OCI-LY1 (cell line): Measurements from ENCODE around the gene PITPNM1.

Source experiments
- H2AFZ ChIP-seq: fragments of 200-600 bp; sonication (generic), shearing (Covaris generic); 2 replicates; pipeline ENCODE4 v1.6.0; 2014; ENCODE audit warnings: antibody characterized with exemption, mild to moderate bottlenecking, low read length
- H3F3A ChIP-seq: fragments of 200-600 bp; sonication (generic), shearing (Covaris generic); 2 replicates; pipeline ENCODE4 v1.6.0; 2014; ENCODE audit warnings: mild to moderate bottlenecking, antibody characterized with exemption, low read length, moderate library complexity; ENCODE audit not compliant: insufficient read depth
- H3K27ac ChIP-seq: fragments of 200-600 bp; sonication (generic); 2 replicates; pipeline ENCODE4 v1.5.1; 2014; ENCODE audit warnings: low read length, mixed run types, mild to moderate bottlenecking, low read depth; ENCODE audit not compliant: poor library complexity, severe bottlenecking
- H3K27me3 ChIP-seq: fragments of 200-600 bp; sonication (generic); 2 replicates; pipeline ENCODE4 v1.6.0; 2014; ENCODE audit warnings: antibody characterized with exemption, mild to moderate bottlenecking, low read length, moderate library complexity; ENCODE audit not compliant: insufficient read depth
- H3K36me3 ChIP-seq: fragments of 200-600 bp; sonication (generic); 2 replicates; pipeline ENCODE4 v1.6.1; 2014; ENCODE audit warnings: mild to moderate bottlenecking, antibody characterized with exemption, low read length, moderate library complexity, mixed read lengths; ENCODE audit not compliant: insufficient read depth
- H3K4me1 ChIP-seq: fragments of 200-600 bp; sonication (generic); 2 replicates; pipeline ENCODE4 v1.5.1; 2014; ENCODE audit warnings: mild to moderate bottlenecking, low read length, moderate library complexity; ENCODE audit not compliant: insufficient read depth, severe bottlenecking
- H3K4me2 ChIP-seq: fragments of 200-600 bp; sonication (generic), shearing (Covaris generic); 2 replicates; pipeline ENCODE4 v1.6.1; 2014; ENCODE audit warnings: low read length
- H3K4me3 ChIP-seq: fragments of 200-600 bp; sonication (generic); 2 replicates; pipeline ENCODE4 v1.5.1; 2014; ENCODE audit warnings: low read length, low read depth, mild to moderate bottlenecking, mixed read lengths; ENCODE audit not compliant: poor library complexity, severe bottlenecking
- H3K79me2 ChIP-seq: fragments of 200-600 bp; shearing (Covaris generic); 2 replicates; pipeline ENCODE4 v1.6.1; 2016; ENCODE audit warnings: mixed run types, low read length, mixed read lengths; ENCODE audit not compliant: insufficient read depth
- H3K9ac ChIP-seq: fragments of 200-600 bp; sonication (generic), shearing (Covaris generic); 2 replicates; pipeline ENCODE4 v1.6.1; 2014; ENCODE audit warnings: mild to moderate bottlenecking, low read length, mixed read lengths
- H3K9me2 ChIP-seq: fragments of 200-600 bp; sonication (generic), shearing (Covaris generic); 2 replicates; pipeline ENCODE4 v1.6.1; 2014; ENCODE audit warnings: low read depth, mild to moderate bottlenecking, low read length, mixed read lengths
- H3K9me3 ChIP-seq: fragments of 200-600 bp; shearing (Covaris generic); 2 replicates; pipeline ENCODE4 v1.6.1; 2014; ENCODE audit warnings: low read length, mixed read lengths
- H4K20me1 ChIP-seq: fragments of 200-600 bp; sonication (generic), shearing (Covaris generic); 2 replicates; pipeline ENCODE4 v1.6.0; 2016; ENCODE audit warnings: mild to moderate bottlenecking, low read length; ENCODE audit not compliant: insufficient read depth
- CTCF ChIP-seq: fragments of 200-600 bp; sonication (generic), shearing (Covaris generic); IDR thresholded peaks from 2 replicates; pipeline ENCODE4 v1.5.1; 2017; ENCODE audit warnings: mild to moderate bottlenecking, antibody characterized with exemption, low read length, moderate library complexity, mixed read lengths
- EZH2 ChIP-seq: fragments of 200-600 bp; sonication (generic), shearing (Covaris generic); IDR thresholded peaks from 2 replicates; pipeline ENCODE4 v1.8.0; 2017; ENCODE audit warnings: borderline replicate concordance, mixed run types, mild to moderate bottlenecking, antibody characterized with exemption, low read length, moderate library complexity, mixed read lengths

PITPNM1 gene

GRCh38 chr11:67525275-67525976 is 20.3 kb upstream of the PITPNM1 start:
- no peaks in the 10 kb centered on the region for H3K9me2 ChIP-seq
- H3K9ac ChIP-seq: no peak overlapping the region
- H3K9me3 ChIP-seq: no peaks in the 10 kb centered on the region
- no peak overlapping the region for H3K4me2 ChIP-seq
- no peak overlapping the region for H3K27ac ChIP-seq
- H3K27me3 ChIP-seq: peaks cover 11% of the 10 kb centered on the region; the same call in 1 of the 2 replicates
- peaks cover 7% of the 10 kb centered on the region for H3K4me1 ChIP-seq
- H4K20me1 ChIP-seq: no peaks in the 10 kb centered on the region
- no peaks in the 10 kb centered on the region for H3K79me2 ChIP-seq
- no peaks in the 10 kb centered on the region for H3K36me3 ChIP-seq
- no peak overlapping the region for H2AFZ ChIP-seq
- no peak for TF ChIP-seq EZH2
- TF ChIP-seq CTCF: no peak
- H3F3A ChIP-seq: no peaks in the 10 kb centered on the region
- H3K4me3 ChIP-seq: no peak overlapping the region

DNA sequence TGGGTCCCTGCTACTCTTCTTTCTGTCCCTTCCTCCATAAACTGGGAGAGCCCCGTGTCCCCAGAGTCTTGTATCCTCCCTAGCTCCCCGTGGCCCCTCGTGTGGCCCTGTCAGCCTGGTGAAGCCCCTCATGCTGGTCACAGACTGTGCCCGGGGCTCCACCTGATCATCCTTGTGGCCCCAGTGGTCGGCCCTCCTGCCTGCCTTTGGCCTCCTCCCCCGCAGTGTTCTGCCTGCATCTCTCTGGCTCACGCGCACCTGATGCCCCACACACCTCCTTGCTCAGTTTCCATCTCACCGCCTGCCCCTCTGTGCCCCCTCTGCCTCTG is 19.3 kb upstream of the PITPNM1 start:
- Histone ChIP-seq H3K4me3 (no peak overlapping the region), H3K9ac (no peak overlapping the region), H3K4me1 (no peaks in the 10 kb centered on the region), H3K9me3 (no peaks in the 10 kb centered on the region), H3K79me2 (no peaks in the 10 kb centered on the region), H3K36me3 (no peaks in the 10 kb centered on the region), H4K20me1 (no peaks in the 10 kb centered on the region), H3K27me3 (peaks cover 11% of the 10 kb centered on the region; the same call in 1 of the 2 replicates), H3K27ac (no peak overlapping the region), H2AFZ (no peak overlapping the region), H3K4me2 (no peak overlapping the region), H3K9me2 (no peaks in the 10 kb centered on the region), H3F3A (no peaks in the 10 kb centered on the region)
- no peak for TF ChIP-seq CTCF
- no peak for TF ChIP-seq EZH2

GRCh38 chr11:67523556-67524479 is 18.7 kb upstream of the PITPNM1 start:
- H3K4me3 ChIP-seq: no peak overlapping the region

More at GRCh38 chr11:67523556-67524479, 18.7 kb upstream of the PITPNM1 start:
- H3K79me2 ChIP-seq: no peaks in the 10 kb centered on the region
- no peak overlapping the region for H3K27ac ChIP-seq
- no peak for TF ChIP-seq CTCF
- no peaks in the 10 kb centered on the region for H3F3A ChIP-seq
- no peak overlapping the region for H2AFZ ChIP-seq
- no peak overlapping the region for H3K9ac ChIP-seq
- no peaks in the 10 kb centered on the region for H3K36me3 ChIP-seq
- no peaks in the 10 kb centered on the region for H4K20me1 ChIP-seq
- no peaks in the 10 kb centered on the region for H3K4me1 ChIP-seq
- H3K27me3 ChIP-seq: peaks cover 11% of the 10 kb centered on the region; the same call in 1 of the 2 replicates
- no peaks in the 10 kb centered on the region for H3K9me3 ChIP-seq
- no peak overlapping the region for H3K4me2 ChIP-seq
- no peaks in the 10 kb centered on the region for H3K9me2 ChIP-seq
